AG09309 (cell line): ENCODE measurements around the gene MAN1C1.

Experiments used
- DNase-seq: peaks from one replicate; pipeline ENCODE4 v3.0.0-alpha.2; 2010; ENCODE audit warnings: low read depth
- H3K4me3 ChIP-seq: 2 replicates; pipeline ENCODE4 v1.5.1; 2011; ENCODE audit warnings: mild to moderate bottlenecking, low read depth, low read length, moderate library complexity; ENCODE audit not compliant: control insufficient read depth
- TF ChIP-seq, protein P1 (sequence below): IDR thresholded peaks from 2 replicates; pipeline ENCODE4 v1.5.1; 2011; ENCODE audit warnings: mild to moderate bottlenecking, low read depth, low read length, inconsistent platforms; ENCODE audit not compliant: insufficient read depth, control insufficient read depth; ENCODE audit errors: missing control alignments

Gene MAN1C1

DNA sequence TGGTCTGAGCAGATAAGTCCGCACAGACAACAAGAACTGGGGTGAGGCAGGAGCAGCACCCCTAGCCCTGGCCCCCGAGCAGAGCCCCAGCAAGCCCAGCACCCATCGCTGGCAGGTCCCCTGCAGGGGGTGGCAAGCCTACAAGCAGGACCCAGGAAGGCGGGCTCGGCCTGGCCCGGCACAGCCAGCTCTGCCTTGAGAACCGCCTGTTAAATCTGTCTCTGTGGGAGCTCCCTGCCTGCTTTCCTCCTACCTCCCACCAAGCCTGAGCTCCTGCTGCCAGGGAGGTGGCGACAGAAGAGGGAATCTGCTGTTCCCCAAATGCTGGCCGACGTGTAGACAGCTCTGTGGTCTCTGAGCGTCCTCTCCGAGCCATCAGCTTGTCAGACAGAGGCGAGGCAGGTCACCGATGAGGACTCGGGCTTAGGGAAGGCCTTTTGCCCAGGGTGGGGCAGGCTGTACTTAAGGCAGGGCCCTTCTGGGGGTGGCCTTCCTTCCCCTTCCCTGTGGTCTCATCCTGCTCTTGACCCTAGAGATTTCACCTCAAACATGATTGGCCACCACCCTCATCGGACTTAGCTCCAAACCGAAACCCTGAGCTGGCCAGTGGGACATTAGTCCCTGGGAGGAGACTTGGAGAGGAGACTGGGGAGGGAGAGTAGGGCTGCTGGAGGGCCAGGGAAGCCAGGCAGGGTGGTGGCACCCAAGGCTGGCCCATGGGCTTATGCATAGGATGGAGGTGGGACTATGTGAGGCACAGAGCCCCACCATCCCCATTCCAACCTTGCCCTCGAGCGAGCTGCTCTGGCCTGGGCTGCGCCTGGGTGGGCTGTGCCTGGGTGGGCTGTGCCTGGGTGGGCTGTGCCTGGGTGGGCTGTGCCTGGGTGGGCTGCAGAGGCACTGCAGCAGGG is 191.1 kb downstream of the MAN1C1 start:
- no peak for DNase-seq
- TF ChIP-seq, protein P1, sequence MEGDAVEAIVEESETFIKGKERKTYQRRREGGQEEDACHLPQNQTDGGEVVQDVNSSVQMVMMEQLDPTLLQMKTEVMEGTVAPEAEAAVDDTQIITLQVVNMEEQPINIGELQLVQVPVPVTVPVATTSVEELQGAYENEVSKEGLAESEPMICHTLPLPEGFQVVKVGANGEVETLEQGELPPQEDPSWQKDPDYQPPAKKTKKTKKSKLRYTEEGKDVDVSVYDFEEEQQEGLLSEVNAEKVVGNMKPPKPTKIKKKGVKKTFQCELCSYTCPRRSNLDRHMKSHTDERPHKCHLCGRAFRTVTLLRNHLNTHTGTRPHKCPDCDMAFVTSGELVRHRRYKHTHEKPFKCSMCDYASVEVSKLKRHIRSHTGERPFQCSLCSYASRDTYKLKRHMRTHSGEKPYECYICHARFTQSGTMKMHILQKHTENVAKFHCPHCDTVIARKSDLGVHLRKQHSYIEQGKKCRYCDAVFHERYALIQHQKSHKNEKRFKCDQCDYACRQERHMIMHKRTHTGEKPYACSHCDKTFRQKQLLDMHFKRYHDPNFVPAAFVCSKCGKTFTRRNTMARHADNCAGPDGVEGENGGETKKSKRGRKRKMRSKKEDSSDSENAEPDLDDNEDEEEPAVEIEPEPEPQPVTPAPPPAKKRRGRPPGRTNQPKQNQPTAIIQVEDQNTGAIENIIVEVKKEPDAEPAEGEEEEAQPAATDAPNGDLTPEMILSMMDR, result no peak
- H3K4me3 ChIP-seq, result no peak overlapping the region

DNA sequence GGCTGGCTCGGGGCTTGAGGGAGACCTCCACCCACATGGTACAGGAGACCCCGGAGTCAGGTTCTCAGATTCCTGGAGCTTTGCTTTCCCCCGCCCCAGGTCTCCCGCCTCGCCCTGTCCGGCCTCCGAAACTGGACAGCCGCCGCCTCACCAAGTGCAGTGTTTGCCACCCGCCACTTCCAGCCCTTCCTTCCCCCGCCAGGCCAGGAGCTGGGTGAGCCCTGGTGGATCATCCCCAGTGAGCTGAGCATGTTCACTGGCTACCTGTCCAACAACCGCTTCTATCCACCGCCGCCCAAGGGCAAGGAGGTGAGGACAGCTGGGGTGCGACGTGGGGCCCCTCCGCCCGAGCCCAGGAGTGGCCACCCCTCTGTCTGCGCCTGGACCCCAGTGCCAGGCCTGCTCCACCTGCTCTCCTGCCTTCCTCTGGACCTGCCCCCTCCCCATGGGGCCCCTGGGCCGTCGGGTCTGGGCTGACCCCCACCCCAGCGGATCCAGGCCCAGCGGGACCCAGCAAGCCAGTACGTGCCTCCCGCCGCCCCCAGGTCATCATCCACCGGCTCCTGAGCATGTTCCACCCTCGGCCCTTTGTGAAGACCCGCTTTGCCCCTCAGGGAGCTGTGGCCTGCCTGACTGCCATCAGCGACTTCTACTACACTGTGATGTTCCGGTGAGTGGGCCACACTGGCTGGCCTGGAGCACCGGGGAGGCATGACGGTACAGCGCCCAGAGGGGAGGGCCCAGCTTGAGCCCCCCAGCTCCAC is 192.1 kb downstream of the MAN1C1 start:
- TF ChIP-seq, protein P1, result no peak
- no peak overlapping the region for H3K4me3 ChIP-seq
- DNase-seq, result no peak

DNA sequence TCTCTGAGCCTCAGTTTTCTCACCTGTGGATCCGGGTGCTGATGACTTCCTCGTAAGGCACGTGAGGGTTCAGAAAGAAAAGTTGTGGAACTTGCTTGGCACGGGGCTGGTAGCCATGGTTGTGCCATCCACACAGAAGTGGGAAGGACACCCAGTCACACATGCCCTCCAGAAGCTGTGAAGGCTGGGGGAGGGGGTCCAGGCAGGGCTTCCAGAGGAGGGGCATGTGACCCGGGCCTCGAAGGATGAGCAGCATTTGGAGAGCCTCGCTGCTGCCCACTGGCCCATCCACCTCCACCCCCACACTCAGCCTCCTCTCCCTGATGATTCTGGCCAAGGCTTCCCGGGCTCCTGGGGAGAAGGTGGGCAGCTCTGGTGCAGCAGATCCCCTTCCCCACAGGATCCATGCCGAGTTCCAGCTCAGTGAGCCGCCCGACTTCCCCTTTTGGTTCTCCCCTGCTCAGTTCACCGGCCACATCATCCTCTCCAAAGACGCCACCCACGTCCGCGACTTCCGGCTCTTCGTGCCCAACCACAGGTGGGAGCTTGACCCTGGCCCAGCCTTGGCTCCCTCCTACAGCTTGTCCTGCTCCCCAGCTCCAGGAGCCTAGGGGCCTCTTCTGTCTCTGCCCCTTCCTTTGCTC is 192.8 kb downstream of the MAN1C1 start:
- no peak for DNase-seq
- H3K4me3 ChIP-seq, result no peak overlapping the region
- TF ChIP-seq, protein P1, result no peak

DNA sequence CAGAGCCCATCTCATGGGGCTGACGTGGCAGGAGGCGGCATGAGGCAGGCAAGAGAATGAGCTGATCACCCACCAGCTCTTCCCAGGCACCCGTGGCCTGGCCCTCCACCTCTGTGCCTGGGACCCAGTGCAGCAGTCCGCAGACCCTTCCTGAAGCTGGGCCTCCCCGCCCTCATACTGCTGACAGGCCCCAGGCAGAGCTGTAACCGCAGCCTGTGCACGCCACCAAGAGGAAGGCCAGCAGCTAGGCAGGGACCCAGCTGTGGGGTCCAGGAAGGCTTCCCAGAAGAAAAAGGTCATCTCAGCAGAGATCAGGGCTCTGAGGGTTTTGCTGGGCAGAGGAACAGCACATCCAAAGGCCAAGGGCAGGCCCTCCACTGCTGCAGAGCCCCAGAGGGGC is 193.3 kb downstream of the MAN1C1 start:
- DNase-seq, result no peak
- TF ChIP-seq, protein P1, result no peak
- no peak overlapping the region for H3K4me3 ChIP-seq

DNA sequence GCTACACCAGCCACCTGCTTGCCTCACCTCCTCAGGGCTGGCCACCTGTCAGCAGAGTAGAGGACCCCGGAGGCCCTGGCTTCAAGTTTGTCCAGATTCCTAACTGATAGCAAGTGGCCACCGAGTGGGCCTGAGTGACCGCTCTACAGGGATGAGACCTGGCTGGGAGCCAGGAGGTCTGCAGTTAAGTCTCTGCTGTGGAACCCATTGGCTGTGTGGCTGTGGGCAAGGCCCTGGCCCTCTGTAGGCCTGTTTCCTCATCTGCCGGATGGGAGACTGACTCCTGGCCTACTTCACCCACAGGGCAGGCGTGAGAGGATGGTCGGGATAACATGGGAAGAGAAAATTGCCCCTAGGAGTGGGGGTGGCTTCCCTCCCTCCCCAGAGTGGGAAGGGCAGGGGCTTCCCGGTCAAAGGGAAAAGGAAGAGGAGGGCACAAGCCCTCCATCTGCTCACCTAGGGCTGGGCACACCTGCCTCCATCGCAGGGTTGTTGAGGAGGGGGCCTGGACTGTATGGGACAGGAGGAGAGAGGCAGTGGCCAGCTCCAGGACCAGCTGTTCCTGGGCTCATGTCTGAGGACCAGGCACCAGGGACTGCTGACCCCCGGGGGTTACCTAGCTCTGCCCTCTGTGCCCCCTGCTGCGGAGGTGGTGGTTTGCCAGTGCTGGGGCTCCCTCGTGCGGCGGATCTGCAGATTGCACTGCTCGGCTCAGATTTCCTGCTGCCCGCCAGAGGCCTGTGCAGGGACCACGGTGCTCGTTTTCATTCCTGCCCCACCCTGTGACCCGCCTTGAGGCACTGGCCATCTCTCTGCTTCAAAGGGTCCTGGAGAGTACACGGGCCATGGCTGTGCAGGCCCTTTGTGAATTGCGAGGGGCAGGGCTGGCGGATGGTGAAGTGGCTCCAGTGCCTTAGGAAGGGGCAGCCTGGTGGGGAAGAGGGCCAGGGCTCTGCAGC is 194.0 kb downstream of the MAN1C1 start:
- no peak overlapping the region for H3K4me3 ChIP-seq
- TF ChIP-seq, protein P1, result peak; percentile 94
- DNase-seq, result no peak
